ENCODE data around the gene GABARAP.

DNA sequence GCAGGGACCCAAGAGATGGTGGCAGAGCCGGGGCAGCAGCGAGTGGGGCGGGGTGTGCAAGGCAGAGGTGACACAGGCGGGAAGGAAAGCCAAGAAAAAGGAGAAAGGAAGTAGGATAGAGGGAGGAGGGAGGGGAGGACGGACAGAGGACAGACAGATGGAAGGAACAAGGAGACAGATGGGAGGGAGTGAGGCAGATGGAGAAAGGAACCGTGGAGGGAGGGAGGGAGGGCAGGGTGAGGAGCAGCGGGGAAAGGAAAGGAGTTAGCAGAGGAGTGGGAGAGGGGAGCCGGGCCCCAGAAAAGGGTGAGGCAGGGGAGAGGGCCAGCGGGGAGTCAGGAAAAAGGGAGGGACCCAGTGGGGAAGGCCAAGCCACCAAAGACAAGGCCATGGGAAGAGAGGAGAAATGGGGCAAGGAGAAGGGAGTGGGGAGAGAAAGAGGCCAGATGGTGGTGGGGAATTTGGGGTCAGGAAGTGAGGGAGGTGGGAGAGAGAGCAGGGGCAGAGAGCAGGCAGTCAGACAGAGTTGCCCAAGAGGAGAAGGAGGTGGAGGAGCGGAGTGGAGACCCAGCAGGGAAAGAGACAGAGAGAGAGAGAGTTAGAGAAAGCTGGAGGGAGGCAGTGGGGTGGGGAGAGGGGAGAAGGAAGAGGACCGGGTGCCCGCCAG lies 49.8 kb downstream of the GABARAP start:
- TF ChIP-seq, protein P1, sequence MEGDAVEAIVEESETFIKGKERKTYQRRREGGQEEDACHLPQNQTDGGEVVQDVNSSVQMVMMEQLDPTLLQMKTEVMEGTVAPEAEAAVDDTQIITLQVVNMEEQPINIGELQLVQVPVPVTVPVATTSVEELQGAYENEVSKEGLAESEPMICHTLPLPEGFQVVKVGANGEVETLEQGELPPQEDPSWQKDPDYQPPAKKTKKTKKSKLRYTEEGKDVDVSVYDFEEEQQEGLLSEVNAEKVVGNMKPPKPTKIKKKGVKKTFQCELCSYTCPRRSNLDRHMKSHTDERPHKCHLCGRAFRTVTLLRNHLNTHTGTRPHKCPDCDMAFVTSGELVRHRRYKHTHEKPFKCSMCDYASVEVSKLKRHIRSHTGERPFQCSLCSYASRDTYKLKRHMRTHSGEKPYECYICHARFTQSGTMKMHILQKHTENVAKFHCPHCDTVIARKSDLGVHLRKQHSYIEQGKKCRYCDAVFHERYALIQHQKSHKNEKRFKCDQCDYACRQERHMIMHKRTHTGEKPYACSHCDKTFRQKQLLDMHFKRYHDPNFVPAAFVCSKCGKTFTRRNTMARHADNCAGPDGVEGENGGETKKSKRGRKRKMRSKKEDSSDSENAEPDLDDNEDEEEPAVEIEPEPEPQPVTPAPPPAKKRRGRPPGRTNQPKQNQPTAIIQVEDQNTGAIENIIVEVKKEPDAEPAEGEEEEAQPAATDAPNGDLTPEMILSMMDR (IDR thresholded peaks at IDR 0.05; ENCODE audit: low read length) = no peak
- no peak for TF ChIP-seq EZH2 (IDR thresholded peaks at IDR 0.05; ENCODE audit: borderline replicate concordance, low read length)

Data from OCI-LY1 (cell line).